GM06990 (cell line): Measurements from ENCODE around the gene EPN2.

Experiments used
- DNase-seq: peaks from one replicate; pipeline ENCODE4 v3.0.0-alpha.2; 2011; ENCODE audit not compliant: insufficient read length; ENCODE audit errors: extremely low read depth
- H3K27me3 ChIP-seq: replicated peaks from 2 replicates; pipeline ENCODE4 v1.6.0; 2011; ENCODE audit warnings: low read length; ENCODE audit not compliant: control insufficient read depth, insufficient read depth
- H3K36me3 ChIP-seq: 2 replicates; pipeline ENCODE4 v1.5.1; 2011; ENCODE audit warnings: low read length; ENCODE audit not compliant: control insufficient read depth, insufficient read depth
- H3K4me3 ChIP-seq: replicated peaks from 2 replicates; pipeline ENCODE4 v1.5.1; 2011; ENCODE audit warnings: low read depth, mild to moderate bottlenecking, control low read depth, low read length
- TF ChIP-seq, protein P1 (sequence below): IDR thresholded peaks from 2 replicates; pipeline ENCODE4 v1.5.1; 2011; ENCODE audit warnings: low read length, control low read depth, mild to moderate bottlenecking, inconsistent platforms; ENCODE audit not compliant: insufficient read depth, poor library complexity, severe bottlenecking

EPN2 gene

DNA sequence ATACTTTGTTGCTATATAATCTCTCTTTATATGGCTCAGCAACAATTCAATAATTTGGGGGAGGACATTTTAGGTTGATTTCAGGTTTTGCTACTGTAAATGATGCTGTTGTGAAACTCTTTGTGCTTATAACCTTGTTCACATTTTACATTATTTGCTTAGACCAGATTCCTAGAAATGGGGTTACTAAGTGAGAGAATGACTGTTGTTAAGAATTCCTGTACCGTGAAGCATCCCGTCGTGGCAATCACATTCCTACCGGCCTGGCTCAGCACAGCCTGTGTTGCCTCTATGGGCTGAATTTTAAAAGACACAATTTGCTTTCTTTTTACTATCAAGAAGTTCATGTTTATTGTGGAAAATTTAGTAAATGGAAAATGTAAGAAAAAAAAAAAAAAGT, 94.0 kb downstream of the EPN2 start:
- Histone ChIP-seq H3K36me3 (no peaks in the 10 kb centered on the region), H3K27me3 (no peaks in the 10 kb centered on the region), H3K4me3 (no peak overlapping the region)
- TF ChIP-seq, protein P1, sequence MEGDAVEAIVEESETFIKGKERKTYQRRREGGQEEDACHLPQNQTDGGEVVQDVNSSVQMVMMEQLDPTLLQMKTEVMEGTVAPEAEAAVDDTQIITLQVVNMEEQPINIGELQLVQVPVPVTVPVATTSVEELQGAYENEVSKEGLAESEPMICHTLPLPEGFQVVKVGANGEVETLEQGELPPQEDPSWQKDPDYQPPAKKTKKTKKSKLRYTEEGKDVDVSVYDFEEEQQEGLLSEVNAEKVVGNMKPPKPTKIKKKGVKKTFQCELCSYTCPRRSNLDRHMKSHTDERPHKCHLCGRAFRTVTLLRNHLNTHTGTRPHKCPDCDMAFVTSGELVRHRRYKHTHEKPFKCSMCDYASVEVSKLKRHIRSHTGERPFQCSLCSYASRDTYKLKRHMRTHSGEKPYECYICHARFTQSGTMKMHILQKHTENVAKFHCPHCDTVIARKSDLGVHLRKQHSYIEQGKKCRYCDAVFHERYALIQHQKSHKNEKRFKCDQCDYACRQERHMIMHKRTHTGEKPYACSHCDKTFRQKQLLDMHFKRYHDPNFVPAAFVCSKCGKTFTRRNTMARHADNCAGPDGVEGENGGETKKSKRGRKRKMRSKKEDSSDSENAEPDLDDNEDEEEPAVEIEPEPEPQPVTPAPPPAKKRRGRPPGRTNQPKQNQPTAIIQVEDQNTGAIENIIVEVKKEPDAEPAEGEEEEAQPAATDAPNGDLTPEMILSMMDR, result no peak
- no peak for DNase-seq

DNA sequence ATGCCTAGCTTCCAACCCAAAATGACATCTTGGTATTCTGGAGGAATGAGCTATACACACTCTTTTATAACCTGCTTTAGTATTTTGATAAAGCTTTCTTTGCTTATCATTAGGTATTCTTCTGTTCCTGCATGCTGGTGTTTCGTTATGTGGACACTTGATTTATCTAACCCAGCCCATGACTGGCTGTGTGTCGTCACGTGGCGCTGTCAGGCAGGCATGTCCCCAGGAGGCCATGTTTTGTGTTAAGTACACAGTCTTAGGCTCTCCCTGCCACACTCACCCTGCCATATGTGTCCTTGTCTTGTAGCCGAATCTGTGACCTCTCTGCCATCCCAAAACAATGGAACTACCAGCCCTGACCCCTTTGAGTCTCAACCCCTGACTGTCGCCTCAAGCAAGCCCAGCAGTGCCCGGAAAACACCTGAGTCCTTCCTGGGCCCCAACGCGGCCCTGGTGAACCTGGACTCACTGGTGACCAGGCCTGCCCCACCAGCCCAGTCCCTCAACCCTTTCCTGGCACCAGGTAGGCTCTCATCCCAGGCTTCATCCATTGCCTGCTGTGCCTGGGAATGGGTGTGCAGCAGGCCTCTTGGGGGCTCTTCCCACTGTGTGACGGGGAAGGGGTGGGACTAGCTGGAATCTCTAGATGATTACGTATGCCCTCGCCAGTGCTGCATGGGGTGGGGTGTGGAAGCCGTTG, 94.5 kb downstream of the EPN2 start:
- TF ChIP-seq, protein P1, result no peak
- no peak for DNase-seq
- no peaks in the 10 kb centered on the region for H3K36me3 ChIP-seq

DNA sequence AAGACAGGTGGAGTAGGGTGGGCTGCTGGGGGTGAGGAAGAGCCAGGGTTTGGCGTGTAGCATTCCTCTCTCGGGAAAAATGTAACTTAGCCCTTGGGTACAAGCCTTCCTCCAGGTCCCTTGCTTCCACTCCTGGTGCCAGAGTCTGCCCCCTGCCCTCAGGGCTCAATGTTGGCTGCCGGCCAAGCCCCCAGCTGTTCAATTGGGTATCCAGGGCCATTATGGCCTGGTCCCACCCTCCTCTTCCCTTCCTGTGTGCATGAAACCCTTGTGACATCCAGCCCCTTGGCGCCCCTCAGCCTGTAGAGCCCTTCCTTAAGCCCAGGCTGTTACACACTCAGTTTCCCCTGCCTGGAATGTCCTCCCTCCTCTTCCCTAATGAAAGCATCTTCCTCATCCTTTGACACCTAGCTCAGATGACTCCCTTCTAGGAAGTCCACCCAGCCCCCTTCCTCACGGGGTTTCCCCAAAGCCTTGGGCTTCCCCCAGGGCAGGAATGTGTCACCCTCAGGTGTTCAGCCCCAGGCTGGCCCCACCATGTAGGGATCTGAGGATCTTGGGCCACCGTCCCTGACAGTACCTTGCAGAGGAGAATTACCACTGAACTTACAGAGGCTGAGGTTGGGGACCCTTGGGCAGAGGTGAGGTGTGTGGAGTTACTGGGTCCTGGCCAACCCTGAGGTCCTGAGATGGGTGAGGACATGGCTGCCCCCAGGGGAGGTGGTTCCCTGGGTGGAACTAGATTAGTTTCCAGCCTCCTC, 95.4 kb downstream of the EPN2 start:
- Histone ChIP-seq H3K4me3 (no peak overlapping the region), H3K36me3 (no peaks in the 10 kb centered on the region), H3K27me3 (no peaks in the 10 kb centered on the region)
- no peak for DNase-seq
- TF ChIP-seq, protein P1, result no peak

More for the DNA sequence above, 94.5 kb downstream of the EPN2 start:
- H3K4me3 ChIP-seq, result no peak overlapping the region
- H3K27me3 ChIP-seq, result no peaks in the 10 kb centered on the region

DNA sequence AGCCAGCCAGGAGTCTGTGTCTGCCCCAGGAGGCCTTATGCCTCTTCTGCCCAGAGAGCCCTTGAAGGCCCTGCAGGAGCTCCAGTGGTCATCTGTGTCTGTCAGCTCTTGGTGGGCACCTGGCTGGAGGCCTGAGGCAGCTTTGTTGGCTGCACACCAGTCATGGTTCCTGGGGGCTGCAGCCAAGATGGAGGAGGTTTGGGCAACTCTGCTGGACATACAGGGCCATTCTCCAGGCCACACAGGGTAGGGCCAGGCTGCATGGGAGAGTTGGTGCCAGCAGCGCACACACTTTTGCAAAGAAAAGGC, 95.9 kb downstream of the EPN2 start:
- Histone ChIP-seq H3K4me3 (no peak overlapping the region), H3K36me3 (no peaks in the 10 kb centered on the region), H3K27me3 (no peaks in the 10 kb centered on the region)
- TF ChIP-seq, protein P1, result no peak
- DNase-seq, result no peak

DNA sequence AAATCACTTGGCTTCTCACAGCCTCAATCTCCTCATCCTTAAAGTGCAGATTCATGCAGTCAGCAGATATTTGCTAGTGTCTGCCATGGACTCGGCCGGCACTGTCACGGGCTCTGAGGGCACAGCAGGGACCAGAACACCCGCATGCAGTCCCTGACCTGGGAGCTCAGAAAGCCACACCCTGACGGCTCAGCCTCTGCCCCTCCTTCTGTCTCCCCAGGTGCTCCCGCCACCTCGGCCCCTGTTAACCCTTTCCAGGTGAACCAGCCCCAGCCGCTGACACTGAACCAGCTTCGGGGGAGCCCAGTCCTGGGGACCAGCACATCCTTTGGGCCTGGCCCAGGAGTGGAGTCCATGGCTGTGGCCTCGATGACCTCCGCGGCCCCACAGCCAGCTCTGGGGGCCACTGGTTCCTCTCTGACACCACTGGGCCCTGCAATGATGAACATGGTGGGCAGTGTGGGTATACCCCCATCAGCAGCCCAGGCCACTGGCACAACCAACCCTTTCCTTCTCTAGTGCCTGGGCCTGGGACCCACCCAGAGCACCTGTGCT, 96.6 kb downstream of the EPN2 start:
- H3K4me3 ChIP-seq, result no peak overlapping the region
- no peaks in the 10 kb centered on the region for H3K36me3 ChIP-seq
- TF ChIP-seq, protein P1, result no peak
- no peaks in the 10 kb centered on the region for H3K27me3 ChIP-seq
- no peak for DNase-seq
